Endothelial cell of umbilical vein (primary cell): Measurements from ENCODE around the gene NEB. TPM values are rescaled to one million over a fixed set of nuclear protein-coding genes. Genes with fewer than 3 reads are reported as not detected.

Experiments used
- BruUV-seq: library from RNA; stranded (reverse); fragments of 400-500 nt; replicated peaks from 2 replicates; lab custom pipeline; 2021; lab: Mats Ljungman, UMichigan
- CTCF ChIA-PET: fragments of 300-600, 350-600 bp; sonication (Branson Sonifier 250); formaldehyde crosslinking; loops from one replicate; lab custom pipeline; 2021; ENCODE audit warnings: antibody characterized with exemption, inconsistent platforms; lab: Charles Lee
- POLR2A ChIA-PET: fragments of 300-600, 350-600 bp; sonication (Branson Sonifier 250); formaldehyde crosslinking; loops from one replicate; lab custom pipeline; 2021; ENCODE audit warnings: antibody characterized with exemption, inconsistent platforms; lab: Charles Lee
- DNase-seq: peaks from one replicate; pipeline ENCODE4 v3.0.0-alpha.2; 2011; ENCODE audit warnings: low read depth, low spot score
- FAIRE-seq: peaks from 2 replicates; lab custom pipeline; 2011; peaks lifted over from hg19 to GRCh38; lab: Jason Lieb, UNC
- H2AFZ ChIP-seq: 2 replicates; pipeline ENCODE4 v1.6.0; 2012; ENCODE audit warnings: low read depth, low read length, control low read depth, inconsistent platforms
- H3K27ac ChIP-seq: 2 replicates; pipeline ENCODE4 v1.5.1; 2011; ENCODE audit warnings: low read depth, mild to moderate bottlenecking, control low read depth, low read length, moderate library complexity; ENCODE audit not compliant: insufficient read depth
- H3K27me3 ChIP-seq, 2 experiments: 2 replicates each; pipeline versions ENCODE4 v1.6.0 to v1.6.1; 2011; ENCODE audit warnings: low read length in 2 of 2, mixed read lengths in 1 of 2; ENCODE audit not compliant: control insufficient read depth in 2 of 2, insufficient read depth in 2 of 2
- H3K36me3 ChIP-seq, 2 experiments: 2 replicates in 1 of 2; 3 replicates in 1 of 2; pipeline ENCODE4 v1.5.1; 2011; ENCODE audit warnings: low read length in 2 of 2, mild to moderate bottlenecking in 1 of 2, moderate library complexity in 1 of 2; ENCODE audit not compliant: control insufficient read depth in 2 of 2, insufficient read depth in 2 of 2; ENCODE audit errors: extremely low read depth in 1 of 2
- H3K4me1 ChIP-seq: 3 replicates; pipeline ENCODE4 v1.5.1; 2011; ENCODE audit warnings: mild to moderate bottlenecking, low read length; ENCODE audit not compliant: control insufficient read depth, insufficient read depth; ENCODE audit errors: extremely low read depth
- H3K4me2 ChIP-seq: 2 replicates; pipeline ENCODE4 v1.6.1; 2011; ENCODE audit warnings: low read length, control low read depth, mixed read lengths; ENCODE audit not compliant: insufficient read depth
- H3K4me3 ChIP-seq, 3 experiments: fragments of 200-600 bp in 1 of 3; sonication (generic), shearing (Covaris generic) in 1 of 3; replicated peaks in 1 of 3; 2 replicates each; pipeline ENCODE4 v1.5.1; 2011 to 2016; ENCODE audit warnings: control low read depth in 3 of 3, low read length in 3 of 3, mild to moderate bottlenecking in 2 of 3, inconsistent platforms in 1 of 3, low read depth in 1 of 3, moderate library complexity in 1 of 3; ENCODE audit not compliant: insufficient read depth in 1 of 3
- H3K79me2 ChIP-seq: 2 replicates; pipeline ENCODE4 v1.6.0; 2012; ENCODE audit warnings: low read length, inconsistent platforms; ENCODE audit not compliant: control insufficient read depth, insufficient read depth
- H3K9ac ChIP-seq: replicated peaks from 2 replicates; pipeline ENCODE3; 2011; ENCODE audit warnings: low read length, control low read depth; ENCODE audit not compliant: insufficient read depth; ENCODE audit errors: extremely low read depth
- H3K9me1 ChIP-seq: replicated peaks from 3 replicates; pipeline ENCODE4 v1.6.0; 2011; ENCODE audit warnings: mild to moderate bottlenecking, low read length; ENCODE audit not compliant: control insufficient read depth, insufficient read depth; ENCODE audit errors: extremely low read depth
- H3K9me3 ChIP-seq: replicated peaks from 2 replicates; pipeline ENCODE4 v1.5.1; 2012; ENCODE audit warnings: low read length, inconsistent platforms; ENCODE audit not compliant: control insufficient read depth, insufficient read depth
- H4K20me1 ChIP-seq: replicated peaks from 2 replicates; pipeline ENCODE3; 2011; ENCODE audit warnings: mild to moderate bottlenecking, low read length; ENCODE audit not compliant: control insufficient read depth, insufficient read depth; ENCODE audit errors: extremely low read depth
- CTCF ChIP-seq, 2 donors: IDR thresholded peaks; 1 replicate in 1 of 2; 2 replicates in 1 of 2; pipeline ENCODE4 v1.5.1; 2011; ENCODE audit warnings: low read length in 2 of 2, mild to moderate bottlenecking in 2 of 2, moderate library complexity in 2 of 2, control low read depth in 1 of 2, inconsistent platforms in 1 of 2, low read depth in 1 of 2; ENCODE audit not compliant: insufficient read depth in 1 of 2; ENCODE audit errors: extremely low read depth in 1 of 2
- EZH2 ChIP-seq: IDR thresholded peaks from 2 replicates; pipeline ENCODE4 v1.6.1; 2012; ENCODE audit warnings: borderline replicate concordance, low read depth, mild to moderate bottlenecking, moderate library complexity, low read length, inconsistent platforms; ENCODE audit not compliant: severe bottlenecking
- FOS ChIP-seq: IDR thresholded peaks from 2 replicates; pipeline ENCODE4 v1.6.1; 2011; ENCODE audit warnings: mild to moderate bottlenecking, low read length, moderate library complexity, borderline replicate concordance; ENCODE audit not compliant: insufficient read depth
- GATA2 ChIP-seq: IDR thresholded peaks from 2 replicates; pipeline ENCODE4 v1.7.0; 2011; ENCODE audit warnings: low read depth, mild to moderate bottlenecking, moderate library complexity, mixed read lengths, low read length; ENCODE audit not compliant: insufficient read length, insufficient read depth
- JUN ChIP-seq: IDR thresholded peaks from 2 replicates; pipeline ENCODE4 v1.6.1; 2011; ENCODE audit warnings: borderline replicate concordance, low read depth; ENCODE audit not compliant: insufficient read length, insufficient read depth
- MAX ChIP-seq: IDR thresholded peaks from 2 replicates; pipeline ENCODE4 v1.6.1; 2011; ENCODE audit not compliant: insufficient read depth, insufficient read length
- MYC ChIP-seq: IDR thresholded peaks from one replicate; pipeline ENCODE4 v1.6.1; 2011; ENCODE audit warnings: mild to moderate bottlenecking, low read depth, low read length
- POLR2A ChIP-seq: IDR thresholded peaks from 2 replicates; pipeline ENCODE4 v1.6.1; 2012; ENCODE audit warnings: low read depth, mild to moderate bottlenecking, control low read depth, low read length
- POLR2AphosphoS5 ChIP-seq: IDR thresholded peaks from 2 replicates; pipeline ENCODE4 v1.6.1; 2012; ENCODE audit warnings: low read depth, mild to moderate bottlenecking, control low read depth, low read length, moderate library complexity; ENCODE audit not compliant: insufficient read depth
- dilution Hi-C: fragments of 300-500 bp; cut with MboI; formaldehyde crosslinking; loops from one replicate; pipeline ENCODE4 v1.15.0; 2019; ENCODE audit warnings: low sequenced_read_pairs; ENCODE audit not compliant: extremely low pct_ligation_motif_present
- intact Hi-C: fragments of 100-400 bp; cut with micrococcal nuclease; formaldehyde crosslinking; loops from one replicate; pipeline ENCODE4 v1.10.0; 2022
- polyA plus RNA-seq, 4 experiments: library from polyadenylated mRNA; depleted of rRNA in 3 of 4; stranded (reverse) in 3 of 4; unstranded in 1 of 4; fragments of >200 nt; gene quantifications; 2 replicates each; pipeline versions ENCODE4 v1.2.1 to v1.2.3, GENCODE V29; 2011 to 2012; ENCODE audit warnings: missing spikeins in 1 of 4
- total RNA-seq: library from RNA; stranded (reverse); gene quantifications from 2 replicates; pipeline ENCODE4 v1.2.3, GENCODE V29; 2021

NEB gene
- total and polyA plus RNA-seq, 2 donors (not counting 3 experiments of a cell fraction or from before 2014, with no cell fraction given), result 0.84 to 1.8 TPM

- H3K36me3 ChIP-seq, result no peaks in the 10 kb centered on the region
- DNase-seq (no peak), FAIRE-seq (no peak)
- H3K27ac ChIP-seq, result no peak overlapping the region
- no peaks in the 10 kb centered on the region for H4K20me1 ChIP-seq
- H3K79me2 ChIP-seq, result no peaks in the 10 kb centered on the region
- TF ChIP-seq FOS, result no peak
- TF ChIP-seq GATA2, result no peak
- no peak for TF ChIP-seq POLR2A
- no peak for TF ChIP-seq MYC
- no peak for TF ChIP-seq POLR2AphosphoS5
- TF ChIP-seq EZH2, result no peak
- TF ChIP-seq JUN, result no peak
- TF ChIP-seq CTCF (IDR thresholded peaks at IDR 0.05; ENCODE audit: extremely low read depth in 1 of 2, insufficient read depth in 1 of 2, low read depth in 1 of 2, low read length in 2 of 2), result no peak
- no peak for TF ChIP-seq MAX
- ChIA-PET POLR2A (no interaction called here), CTCF (interaction anchor here (0.8 kb wide), 1 partner anchor 8 kb away, joined by 3 read pairs; no protein-coding TSS in a partner anchor)
- no peak overlapping the region for H2AFZ ChIP-seq
- no TSS peak for BruUV-seq
- H3K9me1 ChIP-seq, result no peaks in the 10 kb centered on the region
- peaks cover 0 to 3% of the 10 kb centered on the region in 2 experiments for H3K27me3 ChIP-seq
- intact Hi-C loops, result no loop called here
- H3K4me2 ChIP-seq, result no peak overlapping the region
- no peak overlapping the region for H3K4me3 ChIP-seq
- no peak overlapping the region for H3K9ac ChIP-seq
- peaks cover 4% of the 10 kb centered on the region for H3K4me1 ChIP-seq
- no peaks in the 10 kb centered on the region for H3K9me3 ChIP-seq
- dilution Hi-C loops, result no loop called here
Observed at GRCh38 chr2:151729415-151729811, 4.9 kb downstream of the NEB start.
